HepG2 (cell line): ENCODE results near the gene ZFP36. TPM values are rescaled to one million over a fixed set of nuclear protein-coding genes. Genes with fewer than 3 reads are reported as not detected.

Experiments
- ARNT2 ChIP-seq: sonication (generic); formaldehyde crosslinking; IDR thresholded peaks from 2 replicates; pipeline ENCODE4 v1.8.0; 2022; ENCODE audit warnings: mild to moderate bottlenecking, low read depth, missing genetic modification reagents, moderate library complexity
- ATF7 ChIP-seq, 2 experiments: fragments of 450-650 bp in 1 of 2; sonication (generic) in 1 of 2; formaldehyde crosslinking in 1 of 2; IDR thresholded peaks; 2 replicates each; pipeline versions ENCODE4 v1.4.0 to v1.6.1; 2016 to 2020; ENCODE audit warnings: antibody characterized with exemption in 1 of 2, mild to moderate bottlenecking in 1 of 2, missing genetic modification reagents in 1 of 2
- EP300 ChIP-seq, 3 experiments: sonication (generic) in 1 of 3; formaldehyde crosslinking in 1 of 3; IDR thresholded peaks; 2 replicates each; pipeline versions ENCODE4 v1.5.1 to v1.6.1; 2011 to 2020; ENCODE audit warnings: low read depth in 2 of 3, low read length in 2 of 3, borderline replicate concordance in 1 of 3, improper control_type of control experiment in 1 of 3, mild to moderate bottlenecking in 1 of 3, missing genetic modification reagents in 1 of 3, moderate library complexity in 1 of 3
- ESRRA ChIP-seq: sonication (generic); formaldehyde crosslinking; IDR thresholded peaks from 2 replicates; pipeline ENCODE4 v1.5.1; 2020; ENCODE audit warnings: mild to moderate bottlenecking, low read depth, missing genetic modification reagents
- KAT7 ChIP-seq: IDR thresholded peaks from 2 replicates; pipeline ENCODE4 v1.6.1; 2018; ENCODE audit warnings: borderline replicate concordance, missing compliant biosample characterization
- KLF9 ChIP-seq: IDR thresholded peaks from 2 replicates; pipeline ENCODE4 v1.6.1; 2016; ENCODE audit warnings: low read depth
- MIER2 ChIP-seq: IDR thresholded peaks from 2 replicates; pipeline ENCODE4 v1.6.1; 2016; ENCODE audit warnings: missing biosample characterization, missing genetic modification reagents
- MLLT10 ChIP-seq: sonication (generic); formaldehyde crosslinking; IDR thresholded peaks from 2 replicates; pipeline ENCODE4 v1.4.0; 2020; ENCODE audit warnings: missing genetic modification reagents
- NFRKB ChIP-seq: fragments of 450-650 bp; IDR thresholded peaks from 2 replicates; pipeline ENCODE4 v1.6.1; 2017
- PHF8 ChIP-seq: sonication (generic); formaldehyde crosslinking; IDR thresholded peaks from 2 replicates; pipeline ENCODE4 v1.5.0; 2020; ENCODE audit warnings: missing genetic modification reagents
- RBAK ChIP-seq: sonication (generic); formaldehyde crosslinking; IDR thresholded peaks from 2 replicates; pipeline ENCODE4 v1.5.1; 2020; ENCODE audit warnings: mild to moderate bottlenecking, missing genetic modification reagents
- RBM39 ChIP-seq: fragments of 200-400 bp; formaldehyde crosslinking; IDR thresholded peaks from one replicate; pipeline ENCODE4 v1.6.1; 2018; ENCODE audit warnings: antibody characterized with exemption, mild to moderate bottlenecking, low read depth, low read length; ENCODE audit not compliant: poor library complexity, severe bottlenecking
- RFX3 ChIP-seq: IDR thresholded peaks from 2 replicates; pipeline ENCODE4 v1.6.1; 2016; ENCODE audit warnings: missing biosample characterization, missing genetic modification reagents
- SALL2 ChIP-seq: sonication (generic); formaldehyde crosslinking; IDR thresholded peaks from 2 replicates; pipeline ENCODE4 v1.8.1; 2023; ENCODE audit warnings: mild to moderate bottlenecking, missing genetic modification reagents, inconsistent platforms
- SETDB1 ChIP-seq: sonication (generic); formaldehyde crosslinking; IDR thresholded peaks from 2 replicates; pipeline ENCODE4 v1.5.1; 2020; ENCODE audit warnings: missing genetic modification reagents, mild to moderate bottlenecking, borderline replicate concordance
- SIN3B ChIP-seq: fragments of 150-350 bp; IDR thresholded peaks from 2 replicates; pipeline ENCODE4 v1.6.1; 2014; ENCODE audit warnings: low read length
- TGIF2 ChIP-seq: IDR thresholded peaks from 2 replicates; pipeline ENCODE4 v1.6.1; 2016; ENCODE audit warnings: control low read depth, missing compliant biosample characterization
- ZNF18 ChIP-seq: sonication (generic); formaldehyde crosslinking; IDR thresholded peaks from 2 replicates; pipeline ENCODE4 v1.8.0; 2022; ENCODE audit warnings: mild to moderate bottlenecking, missing genetic modification reagents; ENCODE audit not compliant: insufficient replicate concordance
- ZNF672 ChIP-seq: sonication (generic); formaldehyde crosslinking; IDR thresholded peaks from 2 replicates; pipeline ENCODE4 v1.8.1; 2022; ENCODE audit warnings: missing genetic modification reagents
- ZNF781 ChIP-seq: sonication (generic); formaldehyde crosslinking; IDR thresholded peaks from 2 replicates; pipeline ENCODE4 v1.5.1; 2020; ENCODE audit warnings: borderline replicate concordance, mild to moderate bottlenecking, missing genetic modification reagents; ENCODE audit errors: not compliant biosample characterization
- polyA plus RNA-seq, 8 experiments: library from polyadenylated mRNA; depleted of rRNA in 3 of 8; stranded (reverse) in 7 of 8; unstranded in 1 of 8; fragments of >200 nt; fragmentation: Illumina TruSeq in 4 of 8; extraction: Trizol in 4 of 8; gene quantifications; 2 replicates each; pipeline versions ENCODE4 v1.2.1 to v1.2.3, GENCODE V29; 2011 to 2016; ENCODE audit warnings: low read depth in 4 of 8, missing spikeins in 1 of 8, mixed read lengths in 1 of 8; ENCODE audit not compliant: insufficient read depth in 1 of 8
- total RNA-seq, 5 experiments: library from RNA; depleted of rRNA; stranded (reverse); fragments of >200 nt; fragmentation: Illumina TruSeq; extraction: Trizol; gene quantifications; 2 replicates each; pipeline ENCODE4 v1.2.3, GENCODE V29; 2016; ENCODE audit warnings: low read depth in 1 of 5
- TF ChIP-seq, protein P1 (sequence below): sonication (generic); formaldehyde crosslinking; IDR thresholded peaks from 2 replicates; pipeline ENCODE4 v1.5.1; 2020; ENCODE audit warnings: mild to moderate bottlenecking, missing genetic modification reagents, borderline replicate concordance

The ZFP36 gene
- total and polyA plus RNA-seq, 2 of the 13 experiments (the other 11 are each of a cell fraction or from before 2014, with no cell fraction given), result 1.4 to 1.7 TPM

GRCh38 chr19:39397360-39398296, 9.0 kb upstream of the ZFP36 start (continued):
- TF ChIP-seq, protein P1, sequence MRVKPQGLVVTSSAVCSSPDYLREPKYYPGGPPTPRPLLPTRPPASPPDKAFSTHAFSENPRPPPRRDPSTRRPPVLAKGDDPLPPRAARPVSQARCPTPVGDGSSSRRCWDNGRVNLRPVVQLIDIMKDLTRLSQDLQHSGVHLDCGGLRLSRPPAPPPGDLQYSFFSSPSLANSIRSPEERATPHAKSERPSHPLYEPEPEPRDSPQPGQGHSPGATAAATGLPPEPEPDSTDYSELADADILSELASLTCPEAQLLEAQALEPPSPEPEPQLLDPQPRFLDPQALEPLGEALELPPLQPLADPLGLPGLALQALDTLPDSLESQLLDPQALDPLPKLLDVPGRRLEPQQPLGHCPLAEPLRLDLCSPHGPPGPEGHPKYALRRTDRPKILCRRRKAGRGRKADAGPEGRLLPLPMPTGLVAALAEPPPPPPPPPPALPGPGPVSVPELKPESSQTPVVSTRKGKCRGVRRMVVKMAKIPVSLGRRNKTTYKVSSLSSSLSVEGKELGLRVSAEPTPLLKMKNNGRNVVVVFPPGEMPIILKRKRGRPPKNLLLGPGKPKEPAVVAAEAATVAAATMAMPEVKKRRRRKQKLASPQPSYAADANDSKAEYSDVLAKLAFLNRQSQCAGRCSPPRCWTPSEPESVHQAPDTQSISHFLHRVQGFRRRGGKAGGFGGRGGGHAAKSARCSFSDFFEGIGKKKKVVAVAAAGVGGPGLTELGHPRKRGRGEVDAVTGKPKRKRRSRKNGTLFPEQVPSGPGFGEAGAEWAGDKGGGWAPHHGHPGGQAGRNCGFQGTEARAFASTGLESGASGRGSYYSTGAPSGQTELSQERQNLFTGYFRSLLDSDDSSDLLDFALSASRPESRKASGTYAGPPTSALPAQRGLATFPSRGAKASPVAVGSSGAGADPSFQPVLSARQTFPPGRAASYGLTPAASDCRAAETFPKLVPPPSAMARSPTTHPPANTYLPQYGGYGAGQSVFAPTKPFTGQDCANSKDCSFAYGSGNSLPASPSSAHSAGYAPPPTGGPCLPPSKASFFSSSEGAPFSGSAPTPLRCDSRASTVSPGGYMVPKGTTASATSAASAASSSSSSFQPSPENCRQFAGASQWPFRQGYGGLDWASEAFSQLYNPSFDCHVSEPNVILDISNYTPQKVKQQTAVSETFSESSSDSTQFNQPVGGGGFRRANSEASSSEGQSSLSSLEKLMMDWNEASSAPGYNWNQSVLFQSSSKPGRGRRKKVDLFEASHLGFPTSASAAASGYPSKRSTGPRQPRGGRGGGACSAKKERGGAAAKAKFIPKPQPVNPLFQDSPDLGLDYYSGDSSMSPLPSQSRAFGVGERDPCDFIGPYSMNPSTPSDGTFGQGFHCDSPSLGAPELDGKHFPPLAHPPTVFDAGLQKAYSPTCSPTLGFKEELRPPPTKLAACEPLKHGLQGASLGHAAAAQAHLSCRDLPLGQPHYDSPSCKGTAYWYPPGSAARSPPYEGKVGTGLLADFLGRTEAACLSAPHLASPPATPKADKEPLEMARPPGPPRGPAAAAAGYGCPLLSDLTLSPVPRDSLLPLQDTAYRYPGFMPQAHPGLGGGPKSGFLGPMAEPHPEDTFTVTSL (CRISPR knock-in tag), result no peak
- peak; percentile 26; the same call in 1 of the 2 replicates for TF ChIP-seq PHF8 (CRISPR knock-in tag)
- TF ChIP-seq ATF7 (IDR thresholded peaks at IDR 0.05), result no peak
- TF ChIP-seq ATF7 (CRISPR knock-in tag; IDR thresholded peaks at IDR 0.05), result no peak
- TF ChIP-seq EP300 (IDR thresholded peaks at IDR 0.05; ENCODE audit: low read depth in 2 of 2, low read length in 2 of 2), result peak; percentile 45 to 66; a peak in 3 of 4 replicates
- no peak; the same call in 1 of the 2 replicates for TF ChIP-seq EP300 (CRISPR knock-in tag; IDR thresholded peaks at IDR 0.05; ENCODE audit: borderline replicate concordance)
- TF ChIP-seq ARNT2 (CRISPR knock-in tag), result peak; percentile 38; the same call in 1 of the 2 replicates
- peak; percentile 75; the same call in 1 of the 2 replicates for TF ChIP-seq KAT7 (CRISPR knock-in tag)
- TF ChIP-seq ZNF18, result peak; percentile 50
- peak; percentile 73; the same call in 1 of the 2 replicates for TF ChIP-seq ESRRA (CRISPR knock-in tag)
- no peak for TF ChIP-seq MLLT10 (CRISPR knock-in tag)
- no peak for TF ChIP-seq NFRKB
- peak; percentile 57; the same call in 1 of the 2 replicates for TF ChIP-seq MIER2 (CRISPR knock-in tag)
- peak; percentile 26; the same call in 1 of the 2 replicates for TF ChIP-seq TGIF2 (CRISPR knock-in tag)
- 0 out of 2 replicates have a peak, but pooled peaks have one; percentile 59 for TF ChIP-seq RBAK (CRISPR knock-in tag)
- TF ChIP-seq ZNF781, result peak; percentile 40
- peak; percentile 85 for TF ChIP-seq RBM39
- TF ChIP-seq SALL2, result peak; percentile 49; the same call in 1 of the 2 replicates
- TF ChIP-seq ZNF672 (CRISPR knock-in tag), result no peak
- TF ChIP-seq RFX3 (CRISPR knock-in tag), result no peak
- no peak for TF ChIP-seq SIN3B
- TF ChIP-seq SETDB1 (CRISPR knock-in tag), result no peak
- TF ChIP-seq KLF9 (CRISPR knock-in tag), result peak; percentile 78; the same call in 1 of the 2 replicates
